IPS-18c (cell line): ENCODE measurements around the gene TIGAR.
A peak's percentile ranks its signal among the peaks of the same experiment; 100 is the strongest.

Experiments used
- H3K4me3 ChIP-seq: 2 replicates; pipeline ENCODE4 v1.7.0; 2013; ENCODE audit warnings: low read depth, mild to moderate bottlenecking, low read length, moderate library complexity; ENCODE audit not compliant: insufficient read depth
- H3K9me3 ChIP-seq: one replicate; pipeline ENCODE4 v1.6.1; 2013; ENCODE audit warnings: mild to moderate bottlenecking, low read length, moderate library complexity; ENCODE audit not compliant: control insufficient read depth, insufficient read depth

The TIGAR gene, protein sequence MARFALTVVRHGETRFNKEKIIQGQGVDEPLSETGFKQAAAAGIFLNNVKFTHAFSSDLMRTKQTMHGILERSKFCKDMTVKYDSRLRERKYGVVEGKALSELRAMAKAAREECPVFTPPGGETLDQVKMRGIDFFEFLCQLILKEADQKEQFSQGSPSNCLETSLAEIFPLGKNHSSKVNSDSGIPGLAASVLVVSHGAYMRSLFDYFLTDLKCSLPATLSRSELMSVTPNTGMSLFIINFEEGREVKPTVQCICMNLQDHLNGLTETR

DNA sequence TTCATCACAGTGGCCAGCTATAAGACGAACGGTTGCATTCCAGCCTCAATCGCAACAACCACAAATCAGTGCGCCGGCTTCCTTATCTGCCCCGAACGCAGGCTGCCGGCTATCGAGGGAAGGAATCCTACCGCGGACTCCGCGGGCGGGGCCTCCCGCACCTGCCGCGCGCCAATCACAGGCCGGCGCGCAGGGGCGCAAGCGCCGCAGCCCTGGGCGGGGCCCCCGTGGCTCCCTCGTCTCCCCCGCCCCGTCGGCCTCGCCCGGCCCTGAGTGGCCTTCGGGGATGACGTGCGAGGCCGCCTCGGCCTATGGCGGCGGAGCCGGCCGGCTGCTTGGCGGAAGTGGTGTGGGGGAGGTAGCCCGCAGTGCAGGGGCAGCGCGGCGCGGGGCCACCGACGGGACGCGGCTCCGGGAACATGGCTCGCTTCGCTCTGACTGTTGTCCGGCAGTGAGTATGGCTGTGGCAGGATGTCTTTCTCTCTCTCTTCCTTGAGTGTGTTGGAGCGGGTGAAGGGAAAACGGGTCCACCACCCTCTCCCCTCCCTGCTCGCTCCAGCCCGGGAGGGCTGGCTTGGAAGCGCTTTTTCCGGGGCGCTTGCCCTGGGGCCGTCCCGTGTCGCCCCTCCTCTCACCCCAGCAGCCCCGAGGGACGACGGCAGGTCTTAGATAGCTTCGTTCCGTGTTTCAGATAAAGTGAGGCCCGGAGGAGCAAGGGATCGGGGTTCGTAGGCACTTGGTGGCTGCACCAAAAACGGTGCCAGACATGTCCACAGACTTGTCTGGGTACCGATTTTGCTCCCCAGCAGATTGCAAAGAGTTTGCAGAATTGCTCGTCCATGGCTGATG is at the start of gene TIGAR:
Gene TIGAR (plus strand): TSS at position 361 of the 849 bp plus-strand sequence. CDS start 59 bp downstream, at position 420.
- H3K4me3 ChIP-seq, result peak within 1 kb of the TSS; percentile 88
- no peaks in the 10 kb centered on the region for H3K9me3 ChIP-seq

DNA sequence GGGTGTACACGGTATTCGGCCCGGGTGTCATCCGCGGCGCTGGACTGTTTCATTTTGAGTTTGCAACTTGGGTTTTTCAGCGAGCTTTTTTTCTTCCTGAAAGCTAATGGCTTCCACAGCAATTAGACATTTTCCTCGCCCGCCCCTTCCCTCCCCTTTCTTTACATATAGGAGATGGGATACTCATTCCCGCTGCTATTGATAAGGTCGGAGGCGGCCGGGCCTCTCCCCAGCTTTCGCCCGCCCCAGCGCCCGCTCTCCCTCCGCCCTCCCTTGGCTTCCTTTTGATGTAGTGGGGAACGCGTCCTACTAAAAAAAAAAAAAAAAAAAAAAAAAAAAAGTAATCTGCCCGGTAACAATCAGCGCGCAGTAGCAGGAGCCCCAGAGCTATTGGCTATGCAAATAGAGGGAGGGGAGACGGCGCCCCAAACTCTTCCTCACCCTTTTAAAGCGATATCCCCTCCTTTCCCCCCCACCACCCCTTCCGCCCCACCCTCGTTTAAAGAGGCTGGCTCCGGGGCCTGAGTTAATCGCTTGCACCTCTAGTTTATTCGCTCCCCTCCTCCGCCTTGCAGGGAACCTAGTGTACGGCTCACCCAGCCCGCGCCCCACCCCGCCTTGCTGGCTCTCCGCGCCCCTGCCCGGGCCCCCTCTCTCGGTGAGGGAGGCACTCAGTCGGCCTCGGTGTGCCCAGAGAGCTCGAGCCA is 49.1 kb upstream of the TIGAR start:
- Histone ChIP-seq H3K4me3 (peak overlapping the region; percentile 87), H3K9me3 (peaks cover 4% of the 10 kb centered on the region)

DNA sequence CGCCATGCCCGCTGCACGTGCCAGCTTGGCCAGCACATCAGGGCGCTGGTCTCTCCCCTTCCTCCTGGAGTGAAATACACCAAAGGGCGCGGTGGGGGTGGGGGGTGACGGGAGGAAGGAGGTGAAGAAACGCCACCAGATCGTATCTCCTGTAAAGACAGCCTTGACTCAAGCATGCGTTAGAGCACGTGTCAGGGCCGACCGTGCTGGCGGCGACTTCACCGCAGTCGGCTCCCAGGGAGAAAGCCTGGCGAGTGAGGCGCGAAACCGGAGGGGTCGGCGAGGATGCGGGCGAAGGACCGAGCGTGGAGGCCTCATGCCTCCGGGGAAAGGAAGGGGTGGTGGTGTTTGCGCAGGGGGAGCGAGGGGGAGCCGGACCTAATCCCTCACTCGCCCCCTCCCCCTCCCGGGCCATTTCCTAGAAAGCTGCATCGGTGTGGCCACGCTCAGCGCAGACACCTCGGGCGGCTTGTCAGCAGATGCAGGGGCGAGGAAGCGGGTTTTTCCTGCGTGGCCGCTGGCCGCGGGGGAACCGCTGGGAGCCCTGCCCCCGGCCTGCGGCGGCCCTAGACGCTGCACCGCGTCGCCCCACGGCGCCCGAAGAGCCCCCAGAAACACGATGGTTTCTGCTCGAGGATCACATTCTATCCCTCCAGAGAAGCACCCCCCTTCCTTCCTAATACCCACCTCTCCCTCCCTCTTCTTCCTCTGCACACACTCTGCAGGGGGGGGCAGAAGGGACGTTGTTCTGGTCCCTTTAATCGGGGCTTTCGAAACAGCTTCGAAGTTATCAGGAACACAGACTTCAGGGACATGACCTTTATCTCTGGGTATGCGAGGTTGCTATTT is 48.4 kb upstream of the TIGAR start:
- H3K4me3 ChIP-seq, result peak overlapping the region; percentile 87
- H3K9me3 ChIP-seq, result peaks cover 4% of the 10 kb centered on the region

DNA sequence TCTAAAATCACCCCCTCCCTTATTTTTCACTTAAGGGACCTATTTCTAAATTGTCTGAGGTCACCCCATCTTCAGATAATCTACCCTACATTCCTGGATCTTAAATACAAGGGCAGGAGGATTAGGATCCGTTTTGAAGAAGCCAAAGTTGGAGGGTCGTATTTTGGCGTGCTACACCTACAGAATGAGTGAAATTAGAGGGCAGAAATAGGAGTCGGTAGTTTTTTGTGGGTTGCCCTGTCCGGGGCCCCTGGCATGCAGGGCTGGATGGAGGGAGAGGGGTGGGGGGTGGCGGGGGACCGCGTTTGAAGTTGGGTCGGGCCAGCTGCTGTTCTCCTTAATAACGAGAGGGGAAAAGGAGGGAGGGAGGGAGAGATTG is 47.8 kb upstream of the TIGAR start:
- peak overlapping the region; percentile 87 for H3K4me3 ChIP-seq

DNA sequence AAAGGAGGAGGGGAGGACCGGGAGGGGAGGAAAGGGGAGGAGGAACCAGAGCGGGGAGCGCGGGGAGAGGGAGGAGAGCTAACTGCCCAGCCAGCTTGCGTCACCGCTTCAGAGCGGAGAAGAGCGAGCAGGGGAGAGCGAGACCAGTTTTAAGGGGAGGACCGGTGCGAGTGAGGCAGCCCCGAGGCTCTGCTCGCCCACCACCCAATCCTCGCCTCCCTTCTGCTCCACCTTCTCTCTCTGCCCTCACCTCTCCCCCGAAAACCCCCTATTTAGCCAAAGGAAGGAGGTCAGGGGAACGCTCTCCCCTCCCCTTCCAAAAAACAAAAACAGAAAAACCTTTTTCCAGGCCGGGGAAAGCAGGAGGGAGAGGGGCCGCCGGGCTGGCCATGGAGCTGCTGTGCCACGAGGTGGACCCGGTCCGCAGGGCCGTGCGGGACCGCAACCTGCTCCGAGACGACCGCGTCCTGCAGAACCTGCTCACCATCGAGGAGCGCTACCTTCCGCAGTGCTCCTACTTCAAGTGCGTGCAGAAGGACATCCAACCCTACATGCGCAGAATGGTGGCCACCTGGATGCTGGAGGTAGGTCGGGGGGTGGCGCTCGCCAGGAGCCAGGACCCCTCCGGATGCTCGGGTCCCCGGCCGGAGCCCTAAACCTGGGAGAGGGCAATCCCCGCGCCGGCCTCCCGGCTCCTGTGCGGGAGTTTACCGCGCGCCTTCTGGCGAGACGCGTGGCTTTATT is 47.2 kb upstream of the TIGAR start, which contains the start of gene CCND2:
Gene CCND2 (plus strand): TSS at position 111 of the 744 bp plus-strand sequence. CDS start 279 bp downstream, at position 390.
- peak within 1 kb of the TSS; percentile 87 for H3K4me3 ChIP-seq
- peaks cover 4% of the 10 kb centered on the region for H3K9me3 ChIP-seq

More for the DNA sequence above, 47.8 kb upstream of the TIGAR start:
- H3K9me3 ChIP-seq, result peaks cover 4% of the 10 kb centered on the region

DNA sequence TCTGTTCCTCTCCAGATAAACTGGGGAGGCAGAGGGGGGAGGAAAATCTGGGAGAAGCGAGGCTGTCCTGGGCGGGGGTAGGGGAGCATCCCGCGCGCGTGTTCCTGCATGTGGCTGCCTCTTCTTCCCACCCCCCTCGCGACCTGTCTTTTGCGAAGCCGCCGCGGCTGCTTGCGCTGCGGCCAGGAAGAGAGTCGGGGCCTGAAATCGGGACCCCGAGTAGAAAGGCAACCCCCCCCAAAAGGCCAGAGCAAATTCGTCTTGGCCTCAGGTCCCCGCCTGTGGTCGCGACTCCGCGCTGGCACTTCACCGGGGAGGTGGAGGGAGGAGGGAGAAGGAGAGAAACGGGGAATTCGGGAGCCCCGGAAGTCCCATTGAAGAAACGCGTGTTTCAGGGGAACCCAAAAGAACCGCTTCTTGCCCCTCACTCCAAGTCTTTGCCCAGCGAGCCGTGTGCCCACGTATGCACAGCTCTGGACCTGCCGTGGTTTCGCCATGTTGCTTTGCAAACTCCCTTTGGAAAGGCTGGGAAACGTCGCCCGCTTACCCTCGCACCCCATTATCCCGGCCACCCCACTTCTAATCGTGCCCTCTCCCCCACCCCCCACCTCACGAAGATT is 46.5 kb upstream of the TIGAR start:
- Histone ChIP-seq H3K4me3 (peak overlapping the region; percentile 87), H3K9me3 (peaks cover 4% of the 10 kb centered on the region)

DNA sequence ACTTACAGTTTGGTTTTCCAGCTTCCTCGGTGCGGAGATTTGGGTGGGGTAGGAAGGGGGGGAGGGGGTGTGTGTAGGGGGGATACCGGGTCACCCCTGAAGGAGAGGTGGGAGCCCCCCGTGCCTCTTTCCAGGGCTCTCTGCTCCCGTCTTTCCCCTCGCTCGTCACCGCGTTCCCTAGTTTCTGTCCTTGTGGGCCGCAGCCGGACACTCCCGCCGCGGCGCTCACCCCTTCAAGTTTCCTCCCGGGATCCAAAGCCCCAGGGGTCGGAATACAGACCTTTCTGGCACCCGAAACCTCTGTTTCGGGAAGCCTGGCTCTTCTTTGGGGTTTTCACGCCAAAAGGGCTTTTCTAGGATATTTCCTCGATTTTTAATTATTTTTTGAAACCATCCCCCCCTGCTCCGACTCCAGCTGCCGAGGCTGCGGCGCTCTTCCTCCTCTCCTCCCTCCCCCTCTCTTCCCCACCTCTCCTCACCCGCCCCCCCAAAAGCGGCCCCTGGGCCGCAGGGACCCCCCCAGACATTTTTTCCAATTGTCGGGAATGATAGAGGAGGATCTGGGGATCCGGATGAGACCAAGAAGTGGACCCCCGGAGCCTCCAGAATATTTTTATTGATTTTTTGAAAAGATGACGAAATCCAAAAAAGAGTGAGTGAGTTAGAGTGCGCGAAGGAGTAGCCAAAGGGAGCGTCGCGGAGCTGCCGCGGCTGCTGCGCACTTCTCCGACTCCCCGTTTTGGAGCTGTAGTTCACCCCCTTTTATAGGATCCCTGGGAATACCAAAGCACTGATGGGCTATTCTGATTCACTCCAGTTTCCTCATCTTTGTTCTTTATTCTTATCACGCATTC is 45.8 kb upstream of the TIGAR start:
- H3K4me3 ChIP-seq, result peak overlapping the region; percentile 87
- peaks cover 4% of the 10 kb centered on the region for H3K9me3 ChIP-seq

DNA sequence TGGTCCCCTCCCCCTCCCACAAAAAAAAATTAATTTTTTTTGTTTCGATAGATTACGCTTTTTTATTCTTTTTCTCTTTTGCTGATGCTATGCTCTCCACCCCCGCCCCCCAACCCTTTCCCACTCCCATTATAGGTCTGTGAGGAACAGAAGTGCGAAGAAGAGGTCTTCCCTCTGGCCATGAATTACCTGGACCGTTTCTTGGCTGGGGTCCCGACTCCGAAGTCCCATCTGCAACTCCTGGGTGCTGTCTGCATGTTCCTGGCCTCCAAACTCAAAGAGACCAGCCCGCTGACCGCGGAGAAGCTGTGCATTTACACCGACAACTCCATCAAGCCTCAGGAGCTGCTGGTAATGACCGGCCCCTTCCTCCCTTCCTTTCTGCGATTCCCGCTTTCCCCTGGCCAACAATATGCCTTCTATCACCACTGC is 45.1 kb upstream of the TIGAR start:
- Histone ChIP-seq H3K9me3 (peaks cover 4% of the 10 kb centered on the region), H3K4me3 (peak overlapping the region; percentile 87)

DNA sequence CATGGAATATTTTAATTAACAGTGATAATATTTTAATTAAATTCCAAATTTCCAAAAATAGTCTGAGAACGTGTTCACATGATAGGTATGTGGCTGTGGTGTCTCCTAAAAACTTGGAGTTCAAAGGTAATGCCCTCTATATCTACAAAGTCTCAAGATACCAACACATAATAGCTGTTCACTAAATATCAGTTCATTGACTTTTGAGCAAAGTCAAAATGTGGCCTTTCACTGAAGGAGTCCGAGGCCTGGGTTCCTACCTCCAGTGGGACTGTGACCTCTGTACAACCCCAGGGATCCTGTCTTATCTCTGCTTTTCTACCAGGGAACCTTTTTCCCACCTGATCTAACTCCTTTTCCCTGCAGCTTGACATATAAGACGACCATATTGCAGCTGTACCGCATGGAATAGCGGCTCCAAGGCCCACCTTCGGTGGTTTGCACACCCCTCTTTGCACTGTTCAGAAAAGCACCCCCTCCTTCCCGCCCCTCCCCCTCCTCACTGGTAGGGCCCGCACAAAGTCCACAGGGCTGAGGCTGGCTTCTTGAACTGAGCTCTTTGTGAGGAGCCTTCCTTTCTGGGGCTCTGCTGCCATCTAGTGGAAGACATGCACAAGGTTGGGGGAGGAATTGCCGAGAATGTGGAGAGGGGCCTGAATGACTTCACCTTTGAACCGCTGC is 44.3 kb upstream of the TIGAR start:
- Histone ChIP-seq H3K4me3 (no peak overlapping the region), H3K9me3 (peaks cover 4% of the 10 kb centered on the region)

DNA sequence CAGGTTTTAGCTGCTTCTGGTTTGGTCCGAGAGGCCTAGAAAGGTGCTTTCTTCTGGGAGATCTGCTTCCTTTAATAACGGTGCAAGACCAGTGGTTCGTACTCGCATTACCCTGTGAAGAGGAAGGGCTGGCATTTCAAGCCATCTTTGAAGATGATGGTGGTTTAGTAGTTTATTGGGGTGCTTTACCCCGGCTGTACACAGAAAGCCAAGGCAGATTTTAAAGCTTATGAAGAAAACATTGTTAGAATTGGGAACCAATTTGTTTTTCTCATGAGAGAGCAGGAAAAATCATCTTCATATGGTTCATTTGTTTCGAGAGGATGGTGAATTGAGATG is 43.8 kb upstream of the TIGAR start:
- no peak overlapping the region for H3K4me3 ChIP-seq
- peaks cover 3% of the 10 kb centered on the region for H3K9me3 ChIP-seq

DNA sequence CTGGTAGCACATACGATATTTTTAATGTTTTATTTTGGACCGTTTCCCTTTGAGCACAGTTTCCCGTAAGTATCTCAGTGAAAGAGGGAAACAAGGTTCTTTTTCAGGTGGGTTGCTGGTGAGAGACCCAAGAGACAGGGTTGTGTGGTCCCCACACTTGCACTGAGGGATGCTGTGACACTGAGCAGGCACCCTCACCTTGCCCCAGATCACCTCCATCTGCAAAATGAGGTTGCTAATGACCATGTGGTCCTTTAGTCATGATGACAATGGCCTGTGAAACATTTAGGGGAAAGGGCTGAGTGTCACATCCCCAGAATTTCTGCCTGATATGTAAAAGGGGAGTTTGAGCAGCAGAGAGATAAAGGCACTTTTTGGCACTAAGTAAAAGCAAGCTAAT is 43.2 kb upstream of the TIGAR start:
- H3K4me3 ChIP-seq, result no peak overlapping the region
- H3K9me3 ChIP-seq, result no peaks in the 10 kb centered on the region

DNA sequence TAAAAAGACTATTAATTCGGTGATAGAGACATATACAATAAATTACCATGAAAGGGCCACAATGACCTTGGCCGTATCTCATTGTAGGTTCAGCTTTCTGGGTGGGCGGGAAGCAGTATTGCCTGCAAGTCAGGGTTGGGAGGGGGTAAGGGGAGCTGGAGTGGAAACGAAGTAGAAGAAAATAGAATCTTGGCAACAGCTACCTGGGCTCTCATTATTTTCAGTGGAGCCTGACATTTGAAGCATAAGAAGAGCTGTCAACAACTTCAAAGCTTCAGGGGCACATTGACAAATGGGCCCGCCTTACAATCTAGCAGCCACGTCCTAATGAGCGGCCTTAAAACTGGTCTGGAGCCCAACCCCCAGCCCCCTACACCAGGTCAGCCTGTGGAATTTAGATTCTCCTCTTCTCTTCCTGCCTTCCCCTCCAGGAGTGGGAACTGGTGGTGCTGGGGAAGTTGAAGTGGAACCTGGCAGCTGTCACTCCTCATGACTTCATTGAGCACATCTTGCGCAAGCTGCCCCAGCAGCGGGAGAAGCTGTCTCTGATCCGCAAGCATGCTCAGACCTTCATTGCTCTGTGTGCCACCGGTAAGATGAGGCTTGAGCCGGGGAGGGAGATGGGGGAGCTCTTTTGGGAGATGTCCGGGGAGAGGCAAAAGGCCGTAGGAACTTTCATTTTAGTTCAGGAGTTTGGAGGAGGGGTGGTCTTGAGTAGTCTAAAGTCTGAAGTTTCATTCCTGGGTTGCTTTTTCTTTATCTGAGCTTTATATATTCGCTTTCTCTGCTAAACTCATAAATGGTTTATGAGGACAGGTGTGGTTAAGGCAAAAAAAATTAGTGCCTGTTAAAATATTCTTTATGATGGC is 42.5 kb upstream of the TIGAR start:
- no peak overlapping the region for H3K4me3 ChIP-seq

DNA sequence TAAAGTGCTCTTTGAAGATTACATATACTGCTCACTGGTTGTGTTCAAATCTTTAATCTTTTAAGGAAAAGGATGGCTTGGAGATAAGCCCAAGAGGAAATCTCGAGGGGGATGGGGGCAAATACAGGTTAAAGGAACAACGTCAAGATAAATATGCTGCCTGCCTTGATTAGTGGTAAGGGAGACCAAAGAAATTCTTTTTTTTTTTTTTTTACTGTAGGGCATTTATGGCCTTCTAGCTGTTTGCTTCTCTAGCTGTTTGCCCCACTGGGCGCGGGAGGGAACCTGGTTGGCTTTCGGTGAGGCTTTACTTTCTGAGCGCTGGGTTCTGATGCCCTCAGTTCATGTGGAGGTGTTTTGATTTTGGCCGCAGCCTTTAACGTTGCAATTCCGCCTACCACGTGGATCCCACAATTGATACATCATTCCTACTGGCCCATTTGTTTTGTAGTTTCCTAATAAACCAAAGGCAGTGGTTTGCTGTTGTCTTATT is 41.8 kb upstream of the TIGAR start:
- Histone ChIP-seq H3K4me3 (no peak overlapping the region), H3K9me3 (no peaks in the 10 kb centered on the region)

More for the DNA sequence above, 42.5 kb upstream of the TIGAR start:
- no peaks in the 10 kb centered on the region for H3K9me3 ChIP-seq
